H1 (cell line): Measurements from ENCODE around the gene PKMYT1. TPM values are rescaled to one million over a fixed set of nuclear protein-coding genes. Genes with fewer than 3 reads are reported as not detected.

ENCODE experiments used
- CTCF ChIA-PET: fragments of 300-600 bp; sonication (Branson Sonifier 250); formaldehyde crosslinking; loops from one replicate; lab custom pipeline; 2021; ENCODE audit not compliant: partially characterized antibody; lab: Charles Lee
- POLR2A ChIA-PET: fragments of 300-600 bp; sonication (Branson Sonifier 250); formaldehyde crosslinking; loops from one replicate; lab custom pipeline; 2021; ENCODE audit warnings: inconsistent platforms; ENCODE audit not compliant: partially characterized antibody; lab: Charles Lee
- DNase-seq, 2 experiments: peaks; one replicate each; pipeline versions ENCODE4 v3.0.0 to v3.0.0-alpha.2; 2010 to 2022; ENCODE audit warnings: low spot score in 2 of 2, low read depth in 1 of 2, mixed read lengths in 1 of 2
- FAIRE-seq: peaks from 2 replicates; lab custom pipeline; 2011; peaks lifted over from hg19 to GRCh38; lab: Jason Lieb, UNC
- H2AFZ ChIP-seq: 2 replicates; pipeline ENCODE4 v1.8.1; 2012; ENCODE audit warnings: low read length, inconsistent platforms
- H2AK5ac ChIP-seq: 2 replicates; pipeline ENCODE4 v1.6.1; 2013; ENCODE audit warnings: low read depth, low read length
- H2BK120ac ChIP-seq: replicated peaks from 2 replicates; pipeline ENCODE3; 2013; ENCODE audit warnings: low read depth, low read length, inconsistent platforms
- H2BK12ac ChIP-seq: 2 replicates; pipeline ENCODE4 v1.6.1; 2013; ENCODE audit warnings: low read depth, low read length
- H2BK15ac ChIP-seq: 2 replicates; pipeline ENCODE4 v1.6.1; 2013; ENCODE audit warnings: low read length
- H2BK20ac ChIP-seq: 2 replicates; pipeline ENCODE4 v1.6.1; 2013; ENCODE audit warnings: low read length
- H2BK5ac ChIP-seq: 2 replicates; pipeline ENCODE4 v1.6.1; 2013; ENCODE audit warnings: low read depth, low read length
- H3K14ac ChIP-seq: 2 replicates; pipeline ENCODE4 v1.6.1; 2013; ENCODE audit warnings: inconsistent platforms; ENCODE audit not compliant: insufficient read length
- H3K18ac ChIP-seq: 2 replicates; pipeline ENCODE4 v1.6.1; 2013; ENCODE audit warnings: low read length; ENCODE audit errors: extremely low read depth
- H3K23ac ChIP-seq: 2 replicates; pipeline ENCODE4 v1.6.1; 2013; ENCODE audit warnings: inconsistent platforms; ENCODE audit not compliant: insufficient read length
- H3K23me2 ChIP-seq: 2 replicates; pipeline ENCODE4 v1.6.1; 2013; ENCODE audit warnings: low read depth, low read length
- H3K27ac ChIP-seq: 2 replicates; pipeline ENCODE4 v1.6.1; 2011; ENCODE audit warnings: low read depth, low read length, inconsistent platforms
- H3K27me3 ChIP-seq, 4 experiments: replicated peaks in 1 of 4; 1 replicate in 1 of 4; 2 replicates in 3 of 4; pipeline versions ENCODE4 v1.6.1 to v1.8.1; 2011 to 2013; ENCODE audit warnings: low read length in 3 of 4, mild to moderate bottlenecking in 3 of 4, inconsistent platforms in 2 of 4, mixed read lengths in 2 of 4, moderate library complexity in 1 of 4; ENCODE audit not compliant: control insufficient read depth in 3 of 4, insufficient read depth in 3 of 4; ENCODE audit errors: extremely low read depth in 1 of 4
- H3K36me3 ChIP-seq, 4 experiments: 2 replicates each; pipeline versions ENCODE4 v1.6.1 to v1.8.1; 2011 to 2013; ENCODE audit warnings: mild to moderate bottlenecking in 4 of 4, low read length in 3 of 4, moderate library complexity in 2 of 4, control low read depth in 1 of 4, inconsistent platforms in 1 of 4; ENCODE audit not compliant: insufficient read depth in 4 of 4, control insufficient read depth in 2 of 4
- H3K4ac ChIP-seq: replicated peaks from 2 replicates; pipeline ENCODE3; 2013; ENCODE audit warnings: low read length, low read depth, mixed read lengths, inconsistent platforms; ENCODE audit not compliant: insufficient read length
- H3K4me1 ChIP-seq, 4 experiments: replicated peaks in 1 of 4; 1 replicate in 1 of 4; 2 replicates in 3 of 4; pipeline versions ENCODE4 v1.6.1 to v1.8.1; 2011 to 2013; ENCODE audit warnings: low read length in 3 of 4, inconsistent platforms in 2 of 4, mixed read lengths in 1 of 4; ENCODE audit not compliant: insufficient read depth in 4 of 4, control insufficient read depth in 3 of 4
- H3K4me2 ChIP-seq, 2 experiments: 2 replicates each; pipeline versions ENCODE4 v1.6.1 to v1.8.1; 2011 to 2013; ENCODE audit warnings: low read depth in 2 of 2, low read length in 2 of 2, control low read depth in 1 of 2, inconsistent platforms in 1 of 2, mild to moderate bottlenecking in 1 of 2; ENCODE audit not compliant: insufficient read depth in 1 of 2
- H3K4me3 ChIP-seq, 4 experiments: fragments of 200-600, 300-600 bp in 1 of 4; sonication (generic), shearing (Covaris generic), sonication (Bioruptor Twin) in 1 of 4; 2 replicates each; pipeline versions ENCODE4 v1.5.1 to v1.8.1; 2011 to 2016; ENCODE audit warnings: low read length in 4 of 4, low read depth in 3 of 4, control low read depth in 2 of 4, inconsistent platforms in 2 of 4, mild to moderate bottlenecking in 2 of 4, mixed read lengths in 1 of 4, moderate library complexity in 1 of 4; ENCODE audit not compliant: insufficient read depth in 2 of 4; ENCODE audit errors: extremely low read depth in 1 of 4
- H3K56ac ChIP-seq: replicated peaks from 2 replicates; pipeline ENCODE3; 2013; ENCODE audit warnings: low read depth, mild to moderate bottlenecking, mixed read lengths, low read length, inconsistent platforms; ENCODE audit not compliant: insufficient read length
- H3K79me1 ChIP-seq: 2 replicates; pipeline ENCODE4 v1.6.1; 2013; ENCODE audit warnings: low read depth, low read length, control low read depth
- H3K79me2 ChIP-seq, 2 experiments: 2 replicates each; pipeline versions ENCODE4 v1.6.1 to v1.8.1; 2012 to 2013; ENCODE audit warnings: low read length in 2 of 2, mild to moderate bottlenecking in 2 of 2, inconsistent platforms in 1 of 2; ENCODE audit not compliant: insufficient read depth in 2 of 2, control insufficient read depth in 1 of 2
- H3K9ac ChIP-seq, 4 experiments: replicated peaks in 1 of 4; 1 replicate in 1 of 4; 2 replicates in 3 of 4; pipeline versions ENCODE4 v1.6.1 to v1.8.1; 2011 to 2013; ENCODE audit warnings: low read depth in 3 of 4, low read length in 3 of 4, control low read depth in 2 of 4, mild to moderate bottlenecking in 2 of 4, moderate library complexity in 2 of 4, inconsistent platforms in 1 of 4; ENCODE audit errors: extremely low read depth in 1 of 4
- H3K9me3 ChIP-seq, 2 experiments: 2 replicates each; pipeline versions ENCODE4 v1.6.1 to v1.8.1; 2012 to 2013; ENCODE audit warnings: mild to moderate bottlenecking in 2 of 2, moderate library complexity in 2 of 2, control low read depth in 1 of 2, inconsistent platforms in 1 of 2, low read depth in 1 of 2, low read length in 1 of 2, mixed read lengths in 1 of 2; ENCODE audit not compliant: insufficient read depth in 2 of 2
- H4K20me1 ChIP-seq, 2 experiments: replicated peaks in 1 of 2; 2 replicates each; pipeline versions ENCODE3 to v1.8.1; 2011 to 2013; ENCODE audit warnings: inconsistent platforms in 2 of 2, low read length in 2 of 2, mild to moderate bottlenecking in 1 of 2; ENCODE audit not compliant: insufficient read depth in 2 of 2, control insufficient read depth in 1 of 2
- H4K5ac ChIP-seq: 2 replicates; pipeline ENCODE4 v1.6.1; 2013; ENCODE audit warnings: low read length, low read depth, mixed read lengths, inconsistent platforms; ENCODE audit not compliant: insufficient read length
- H4K8ac ChIP-seq: 2 replicates; pipeline ENCODE4 v1.8.0; 2013; ENCODE audit warnings: mild to moderate bottlenecking, moderate library complexity, low read length, inconsistent platforms; ENCODE audit not compliant: insufficient read depth; ENCODE audit errors: extremely low read depth
- H4K91ac ChIP-seq: replicated peaks from 2 replicates; pipeline ENCODE3; 2013; ENCODE audit warnings: low read length, mixed read lengths, inconsistent platforms; ENCODE audit not compliant: insufficient read length
- POLR2A ChIP-seq, 2 experiments: IDR thresholded peaks; 1 replicate in 1 of 2; 2 replicates in 1 of 2; pipeline ENCODE4 v1.6.1; 2011; ENCODE audit warnings: low read depth in 2 of 2, low read length in 2 of 2, mild to moderate bottlenecking in 2 of 2; ENCODE audit errors: control extremely low read depth in 1 of 2
- POLR2AphosphoS5 ChIP-seq: IDR thresholded peaks from 2 replicates; pipeline ENCODE4 v1.6.1; 2011; ENCODE audit warnings: low read depth, low read length
- WGBS, 2 experiments: shearing (Covaris generic) in 1 of 2; methylation state at CpG; one replicate each; pipeline versions ENCODE4 v1.1.6 to v1.1.7; 2013 to 2015; ENCODE audit warnings: low lambda C conversion rate in 2 of 2, mixed read lengths in 2 of 2, inconsistent platforms in 1 of 2, low coverage in 1 of 2, missing lambda C conversion rate in 1 of 2; ENCODE audit not compliant: insufficient replicate concordance in 2 of 2, insufficient coverage in 1 of 2, insufficient read length in 1 of 2; ENCODE audit errors: extremely low coverage in 1 of 2, missing lambda C conversion rate in 1 of 2; 5-methylcytosine and 5-hydroxymethylcytosine counted together
- polyA plus RNA-seq, 7 experiments: library from polyadenylated mRNA; depleted of rRNA in 3 of 7; stranded (reverse) in 5 of 7; unstranded in 2 of 7; fragments of >200 nt in 5 of 7; fragments of 200-250 nt in 2 of 7; gene quantifications; 1 replicate in 5 of 7; 2 replicates in 1 of 7; 4 replicates in 1 of 7; pipeline versions ENCODE4 v1.2.1 to v1.2.3, GENCODE V29; 2011 to 2013; ENCODE audit warnings: missing spikeins in 2 of 7, mixed read lengths in 2 of 7
- total RNA-seq: library from RNA; stranded (reverse); fragmentation: NEBNext Ultra II Directional; extraction: Animal tissue kit (Norgen Biotek cat#: 25700); gene quantifications from 2 replicates; pipeline ENCODE4 v1.2.1, GENCODE V29; 2021

PKMYT1 gene
- total and polyA plus RNA-seq, 2 of the 8 experiments (the other 6 are each of a cell fraction or from before 2014, with no cell fraction given), result 74.7 to 85.2 TPM

GRCh38 chr16:2937170-2937569 lies 43.1 kb downstream of the PKMYT1 start:
- Histone ChIP-seq H3K9me3 (no peaks in the 10 kb centered on the region), H2BK5ac (no peak overlapping the region), H3K23me2 (no peaks in the 10 kb centered on the region), H4K91ac (no peak overlapping the region), H2BK20ac (no peak overlapping the region), H3K14ac (no peak overlapping the region), H4K8ac (no peak overlapping the region; the same call in 1 of the 2 replicates), H4K20me1 (no peaks in the 10 kb centered on the region), H3K4me3 (no peak overlapping the region), H3K4me2 (no peak overlapping the region), H3K79me1 (no peaks in the 10 kb centered on the region; the same call in 1 of the 2 replicates), H4K5ac (no peak overlapping the region), H3K4me1 (no peaks in the 10 kb centered on the region; a peak in 1 of 7 replicates), H3K27ac (no peak overlapping the region), H3K36me3 (peaks cover 0 to 15% (median 7%) of the 10 kb centered on the region in 4 experiments; a peak in 4 of 8 replicates), H3K79me2 (no peaks in the 10 kb centered on the region), H3K18ac (no peak overlapping the region; the same call in 1 of the 2 replicates), H3K23ac (no peak overlapping the region), H2AK5ac (no peak overlapping the region), H3K27me3 (no peaks in the 10 kb centered on the region), H2BK12ac (no peak overlapping the region), H3K4ac (no peak overlapping the region), H2BK120ac (no peak overlapping the region), H3K9ac (no peak overlapping the region), H2AFZ (no peak overlapping the region), H2BK15ac (no peak overlapping the region), H3K56ac (no peak overlapping the region)
- FAIRE-seq (no peak), DNase-seq (no peak)
- CTCF ChIA-PET, result interaction anchor here (0.6 to 1.8 kb wide), 4 partner anchors 9 to 145 kb away, joined by 3 to 6 read pairs (median 4); no protein-coding TSS in a partner anchor
- POLR2A ChIA-PET, result interaction anchor here (0.9 to 1.4 kb wide), 3 partner anchors 26 to 67 kb away, joined by 3 to 4 read pairs (median 3); no protein-coding TSS in a partner anchor
- no peak for TF ChIP-seq POLR2A (IDR thresholded peaks at IDR 0.05; ENCODE audit: control extremely low read depth in 1 of 2, low read depth in 2 of 2, low read length in 2 of 2)
- TF ChIP-seq POLR2AphosphoS5, result no peak
- WGBS, 2 experiments, result 96% methylated on average over 19 of the region's 24 CpGs; no CpG with 5 or more reads in 1 of the 2 experiments
